ENCODE measurements around the gene GTPBP1.

GTPBP1 gene

GRCh38 chr22:38742176-38742942 lies 36.6 kb downstream of the GTPBP1 start:
- no peak for FAIRE-seq

GRCh38 chr22:38744981-38745380 lies 39.2 kb downstream of the GTPBP1 start:
- FAIRE-seq = no peak

GRCh38 chr22:38745676-38746460 lies 40.1 kb downstream of the GTPBP1 start:
- FAIRE-seq = no peak

- FAIRE-seq = no peak
Observed at GRCh38 chr22:38748487-38749136, 42.9 kb downstream of the GTPBP1 start.

GRCh38 chr22:38750104-38750503 lies 44.4 kb downstream of the GTPBP1 start:
- no peak for FAIRE-seq

- FAIRE-seq = no peak
Observed at GRCh38 chr22:38750638-38751037, 44.9 kb downstream of the GTPBP1 start.

- FAIRE-seq = no peak
Observed at GRCh38 chr22:38751066-38751421, 45.3 kb downstream of the GTPBP1 start.

- no peak for FAIRE-seq
Observed at GRCh38 chr22:38751422-38752346, 45.9 kb downstream of the GTPBP1 start.

GRCh38 chr22:38753948-38754750 lies 48.4 kb downstream of the GTPBP1 start:
- FAIRE-seq = no peak

- no peak for FAIRE-seq
Observed at GRCh38 chr22:38754751-38755154, 49.0 kb downstream of the GTPBP1 start.

- no peak for FAIRE-seq
Observed at GRCh38 chr22:38755155-38755910, 49.6 kb downstream of the GTPBP1 start.

- FAIRE-seq = no peak
Observed at GRCh38 chr22:38755911-38756532, 50.3 kb downstream of the GTPBP1 start, which contains the start of gene SUN2. TSS of gene SUN2 (minus strand) at chr22:38755998. CDS start at chr22:38752628, 3,370 bp downstream.

GRCh38 chr22:38756711-38757463 lies 51.1 kb downstream of the GTPBP1 start:
- FAIRE-seq = no peak

- no peak for FAIRE-seq
Observed at GRCh38 chr22:38757464-38757757, 51.7 kb downstream of the GTPBP1 start.

- no peak for FAIRE-seq
Observed at GRCh38 chr22:38758276-38758945, 52.7 kb downstream of the GTPBP1 start.

- no peak for FAIRE-seq
Observed at GRCh38 chr22:38759005-38759404, 53.3 kb downstream of the GTPBP1 start.

GRCh38 chr22:38760477-38761201 lies 54.9 kb downstream of the GTPBP1 start:
- FAIRE-seq = no peak

Data from colon (tissue), 2 donors.